HG03354 (cell line): ENCODE data around the gene ISLR.

Source experiments
- ATAC-seq: cut with Tn5 transposase; IDR thresholded peaks from one replicate; pipeline ENCODE4 v1.9.1; 2021; ENCODE audit warnings: mild to moderate bottlenecking; ENCODE audit not compliant: unreplicated experiment, poor library complexity, severe bottlenecking

ISLR gene

GRCh38 chr15:74173380-74174218 is at the start of gene ISLR:
ISLR (plus strand) TSS chr15:74173710; CDS start chr15:74174859, 1,149 bp downstream.
- ATAC-seq, result no peak

GRCh38 chr15:74124196-74124595 is 49.3 kb upstream of the ISLR start:
- no peak for ATAC-seq

- ATAC-seq, result no peak
Observed at GRCh38 chr15:74124759-74125158, 48.8 kb upstream of the ISLR start.

GRCh38 chr15:74127255-74127953 is 46.1 kb upstream of the ISLR start:
- no peak for ATAC-seq

- ATAC-seq, result no peak
Observed at GRCh38 chr15:74127954-74128784, 45.3 kb upstream of the ISLR start.

GRCh38 chr15:74128785-74129585 is 44.5 kb upstream of the ISLR start:
- ATAC-seq, result no peak

GRCh38 chr15:74129586-74130154 is 43.8 kb upstream of the ISLR start:
- ATAC-seq, result no peak

GRCh38 chr15:74130155-74130848 is 43.2 kb upstream of the ISLR start, which contains the start of gene ISLR2:
ISLR2 (plus strand) TSS chr15:74130586; CDS start chr15:74132755, 2,169 bp downstream.
- no peak for ATAC-seq

GRCh38 chr15:74130849-74131627 is 42.5 kb upstream of the ISLR start:
- ATAC-seq, result no peak

- no peak for ATAC-seq
Observed at GRCh38 chr15:74131628-74132413, 41.7 kb upstream of the ISLR start.

- ATAC-seq, result no peak
Observed at GRCh38 chr15:74132681-74133651, 40.5 kb upstream of the ISLR start.

- ATAC-seq, result no peak
Observed at GRCh38 chr15:74133694-74134386, 39.7 kb upstream of the ISLR start.

- no peak for ATAC-seq
Observed at GRCh38 chr15:74134387-74135027, 39.0 kb upstream of the ISLR start.

- ATAC-seq, result no peak
Observed at GRCh38 chr15:74135041-74135565, 38.4 kb upstream of the ISLR start.

GRCh38 chr15:74136540-74136813 is 37.0 kb upstream of the ISLR start:
- no peak for ATAC-seq
